Heart right ventricle (tissue), 16 donors: ENCODE results near the gene TMEM44. TPM values are rescaled to one million over a fixed set of nuclear protein-coding genes. Genes with fewer than 3 reads are reported as not detected.

Experiments
- ATAC-seq, 8 donors: fragments of 200-7000 bp; cut with Tn5 transposase; one replicate each; pipeline ENCODE4 v1.9.1; 2020; ENCODE audit warnings: mild to moderate bottlenecking in 8 of 8, moderate library complexity in 8 of 8, moderate number of reproducible peaks in 1 of 8
- DNase-seq, 2 donors: peaks; one replicate each; pipeline ENCODE4 v3.0.0-alpha.2; 2020
- H3K27ac ChIP-seq, 10 donors: fragments of 200-600 bp; sonication (generic) in 2 of 10; one replicate each; pipeline versions ENCODE4 v1.5.0 to v1.8.0; 2020 to 2022; ENCODE audit warnings: mild to moderate bottlenecking in 3 of 10
- H3K27me3 ChIP-seq, 7 donors: fragments of 200-600 bp; one replicate each; pipeline ENCODE4 v1.8.0; 2021 to 2022; ENCODE audit warnings: mild to moderate bottlenecking in 2 of 7
- H3K36me3 ChIP-seq, 9 donors: fragments of 200-600 bp; sonication (generic) in 1 of 9; one replicate each; pipeline versions ENCODE4 v1.5.0 to v1.8.0; 2020 to 2022; ENCODE audit warnings: mild to moderate bottlenecking in 2 of 9
- H3K4me1 ChIP-seq, 9 donors: fragments of 200-600 bp; sonication (generic) in 1 of 9; one replicate each; pipeline versions ENCODE4 v1.5.0 to v1.8.0; 2020 to 2022; ENCODE audit warnings: mild to moderate bottlenecking in 4 of 9
- H3K4me3 ChIP-seq, 10 donors: fragments of 200-600 bp; sonication (generic) in 2 of 10; one replicate each; pipeline versions ENCODE4 v1.5.0 to v1.8.0; 2020 to 2022; ENCODE audit warnings: mild to moderate bottlenecking in 7 of 10, moderate library complexity in 2 of 10
- H3K9me3 ChIP-seq, 11 donors: fragments of 200-600 bp in 10 of 11; sonication (generic) in 2 of 11; one replicate each; pipeline versions ENCODE4 v1.5.0 to v1.8.0; 2013 to 2022; ENCODE audit warnings: mild to moderate bottlenecking in 2 of 11, control low read depth in 1 of 11, moderate library complexity in 1 of 11
- CTCF ChIP-seq, 9 donors: fragments of 200-600 bp; sonication (generic) in 2 of 9; IDR thresholded peaks; one replicate each; pipeline versions ENCODE4 v1.5.0 to v1.8.0; 2021 to 2022; ENCODE audit warnings: antibody characterized with exemption in 9 of 9, mild to moderate bottlenecking in 5 of 9, moderate library complexity in 1 of 9
- WGBS, 2 donors: extraction: QIAGEN DNeasy Blood & Tissue Kit; methylation state at CpG; one replicate each; pipeline ENCODE4 v1.1.7; 2013; ENCODE audit warnings: inconsistent platforms in 1 of 2; 5-methylcytosine and 5-hydroxymethylcytosine counted together
- intact Hi-C, 10 donors: fragments of 100-400 bp; cut with DNase I; formaldehyde crosslinking; loops; one replicate each; pipeline versions ENCODE4 v1.11.1 to v1.14.2; 2022
- polyA plus RNA-seq, 2 donors: library from polyadenylated mRNA; stranded (reverse); fragments of 200-250 nt; gene quantifications; one replicate each; pipeline ENCODE4 v1.2.3, GENCODE V29; 2013
- total RNA-seq, 10 donors: library from RNA; stranded (reverse); fragmentation: NEBNext Ultra II Directional in 3 of 10; extraction: Animal tissue kit (Norgen Biotek cat#: 25700) in 3 of 10; gene quantifications; one replicate each; pipeline versions ENCODE4 v1.2.1 to v1.2.4, GENCODE V29; 2021 to 2023
- donor health status: Arrhythmogenic right ventricular cardiomyopathy.
- donor health status: ischemic (EF 13 %, LVEDD 7.1; RV severe dilation, severe dysfunction).
- donor health status: healthy with polysubstance abuse.
- donor health status: DM: no; HTN: yes; CAD: no.
- donor health status: DM: no; HTN: no; CAD: no.
- donor health status: ischemic (EF 25% LVEDD 6.9; RV normal size, moderate dysfunction).
- donor health status: ischemic (EF 25% LVEDD 5.7; RV mildly dilated, moderate dysfunction).
- donor health status: healthy.
- donor health status: DM: yes; HTN: yes; CAD: no.
- donor health status: Ischemic cardiomyopathy.
- donor health status: ischemic (EF 35%, LVEDD 5.7; RV mildly dilated, moderate dysfunction).
- donor health status: nonischemic (EF 11% LVEDD 7.7; RV severe dilation, severe dysfunction).
- donor health status: DM: yes; HTN: yes; CAD: no.
- donor health status: PGD.
- donor health status: ischemic (EF 29% LVEDD 5.4; RV normal size, mild dysfunction).
- donor health status: nonischemic (EF 23%, LVEDD 6.1; RV moderate dilation, normal function).

Gene TMEM44
- total and polyA plus RNA-seq, 12 donors: 3.1 to 21.9 (median 5.1) TPM

- Histone ChIP-seq H3K4me3 (no peak overlapping the region), H3K9me3 (no peaks in the 10 kb centered on the region), H3K27me3 (no peaks in the 10 kb centered on the region), H3K4me1 (peaks cover 20 to 83% (median 50%) of the 10 kb centered on the region in 9 donors), H3K27ac (peak overlapping the region in 7 of 10 donors; percentile 3 to 93 (median 45)), H3K36me3 (no peaks in the 10 kb centered on the region)
- ATAC-seq (peak in 1 of 8 donors; percentile 28), DNase-seq (peak in 1 of 2 donors; percentile 32)
- TF ChIP-seq CTCF (IDR thresholded peaks at IDR 0.05): no peak
- 81% methylated on average over 9 of the region's 9 CpGs for WGBS, 2 donors
- intact Hi-C loops: loop anchor here in 4 of 10 donors (5.0 to 10.0 kb wide), 4 partner anchors 88 to 243 kb away; partner anchors contain the start of gene ATP13A3 (in 2 of the 4)
Measured at GRCh38 chr3:194575484-194576210, 57.6 kb downstream of the TMEM44 start.

GRCh38 chr3:194574639-194575483 lies 58.4 kb downstream of the TMEM44 start:
- no peak for ATAC-seq
- peak in 1 of 9 donors; percentile 7 for TF ChIP-seq CTCF (IDR thresholded peaks at IDR 0.05)
- no peak for DNase-seq
- H3K27me3 ChIP-seq: no peaks in the 10 kb centered on the region
- no peaks in the 10 kb centered on the region for H3K9me3 ChIP-seq
- intact Hi-C loops: loop anchor here in 7 of 10 donors (5.0 to 10.0 kb wide), 6 partner anchors 48 to 243 kb away; partner anchors contain the start of gene ATP13A3 (in 5 of the 7)
- H3K36me3 ChIP-seq: no peaks in the 10 kb centered on the region
- peak overlapping the region in 7 of 10 donors; percentile 3 to 93 (median 45) for H3K27ac ChIP-seq
- H3K4me1 ChIP-seq: peaks cover 20 to 84% (median 53%) of the 10 kb centered on the region in 9 donors
- WGBS, 2 donors: 44 to 52% methylated on average over 15 of the region's 15 CpGs
- no peak overlapping the region for H3K4me3 ChIP-seq

- ATAC-seq: peak; percentile 53 to 75 (median 69)
- Histone ChIP-seq H3K4me3 (no peak overlapping the region), H3K27ac (peak overlapping the region in 6 of 10 donors; percentile 75 to 93 (median 86)), H3K4me1 (peaks cover 20 to 74% (median 43%) of the 10 kb centered on the region in 9 donors), H3K9me3 (no peaks in the 10 kb centered on the region), H3K36me3 (no peaks in the 10 kb centered on the region), H3K27me3 (no peaks in the 10 kb centered on the region)
- intact Hi-C loops: loop anchor here in 9 of 10 donors (2.0 to 10.0 kb wide), 8 partner anchors 47 to 239 kb away; partner anchors contain the start of gene ATP13A3 (in 5 of the 9)
- TF ChIP-seq CTCF (IDR thresholded peaks at IDR 0.05): peak in 7 of 9 donors; percentile 53 to 73 (median 66)
- DNase-seq: peak; percentile 25 to 53
- WGBS, 2 donors: 77 to 81% methylated on average over 10 of the region's 10 CpGs
Measured at GRCh38 chr3:194573680-194574437, 59.4 kb downstream of the TMEM44 start.
